GM21786 (cell line): Measurements from ENCODE around the gene FAM53A.
"Not testable (repeated sequence)": the region's sequence is repeated elsewhere in the genome, so short reads cannot be mapped to it uniquely, and the experiment has no call there.

Experiments used
- ATAC-seq: cut with Tn5 transposase; IDR thresholded peaks from one replicate; pipeline ENCODE4 v1.9.1; 2021; ENCODE audit not compliant: unreplicated experiment

Gene FAM53A

DNA sequence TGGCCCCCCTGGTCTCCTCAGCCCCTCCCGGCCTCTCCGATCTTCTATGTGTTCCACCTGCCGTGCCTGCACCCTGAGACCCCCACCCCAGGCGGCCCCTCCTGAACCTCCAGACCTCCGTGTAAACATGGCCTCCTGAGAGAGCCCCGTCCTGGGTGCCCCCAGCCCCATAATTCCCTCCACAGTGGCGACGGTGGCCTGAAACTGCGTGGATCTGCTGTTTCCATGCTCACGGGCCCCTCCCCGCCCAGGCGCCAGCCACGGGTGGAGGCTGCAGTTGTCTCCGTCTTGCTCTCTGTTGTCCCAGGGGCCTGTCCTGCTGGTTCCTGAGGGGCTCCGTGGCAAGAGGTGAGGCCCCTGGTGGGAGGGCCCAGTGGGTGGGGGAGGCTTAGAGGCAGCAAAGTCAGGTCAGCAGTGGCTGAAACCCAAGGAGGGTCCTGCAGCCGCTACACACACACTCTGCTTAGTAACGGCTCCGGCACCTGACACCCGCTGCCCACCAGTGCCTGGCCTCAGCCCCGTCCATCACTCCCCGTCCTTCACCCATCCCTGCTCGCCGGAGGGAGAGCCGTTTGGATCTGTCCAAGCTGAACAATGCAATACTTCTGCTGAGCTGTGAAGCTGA lies 75.8 kb downstream of the FAM53A start:
- no peak for ATAC-seq

DNA sequence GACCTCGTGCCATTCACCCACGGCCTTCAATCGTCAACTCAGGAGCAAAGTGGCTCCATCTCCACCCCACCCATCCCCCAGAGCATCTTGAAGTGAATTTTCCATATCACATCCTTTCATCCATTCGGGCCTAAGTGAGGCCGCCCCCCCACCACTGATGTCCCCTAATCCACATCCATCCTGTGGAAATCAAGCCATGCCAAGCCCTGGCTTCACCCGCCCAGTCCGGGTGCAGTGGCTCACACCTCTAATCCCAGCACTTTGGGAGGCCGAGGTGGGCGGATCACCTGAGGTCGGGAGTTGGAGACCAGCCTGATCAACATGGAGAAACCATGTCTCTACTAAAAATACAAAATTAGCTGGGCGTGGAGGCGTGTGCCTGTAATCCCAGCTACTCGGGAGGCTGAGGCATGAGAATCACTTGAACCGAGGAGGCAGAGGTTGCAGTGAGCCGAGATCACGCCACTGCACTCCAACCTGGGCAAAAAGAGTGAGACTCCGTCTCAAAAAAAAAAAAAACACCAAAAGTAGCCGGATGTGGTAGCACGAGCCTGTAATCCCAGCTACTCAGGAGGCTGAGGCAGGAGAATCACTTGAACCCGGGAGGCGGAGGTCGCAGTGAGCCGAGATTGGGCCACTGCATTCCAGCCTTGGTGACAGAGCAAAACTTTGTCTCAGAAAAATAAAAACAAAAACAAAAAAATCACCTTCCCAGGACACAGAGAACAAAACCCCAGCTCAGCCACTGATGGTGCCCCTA lies 76.5 kb downstream of the FAM53A start:
- ATAC-seq, result not testable (repeated sequence)

DNA sequence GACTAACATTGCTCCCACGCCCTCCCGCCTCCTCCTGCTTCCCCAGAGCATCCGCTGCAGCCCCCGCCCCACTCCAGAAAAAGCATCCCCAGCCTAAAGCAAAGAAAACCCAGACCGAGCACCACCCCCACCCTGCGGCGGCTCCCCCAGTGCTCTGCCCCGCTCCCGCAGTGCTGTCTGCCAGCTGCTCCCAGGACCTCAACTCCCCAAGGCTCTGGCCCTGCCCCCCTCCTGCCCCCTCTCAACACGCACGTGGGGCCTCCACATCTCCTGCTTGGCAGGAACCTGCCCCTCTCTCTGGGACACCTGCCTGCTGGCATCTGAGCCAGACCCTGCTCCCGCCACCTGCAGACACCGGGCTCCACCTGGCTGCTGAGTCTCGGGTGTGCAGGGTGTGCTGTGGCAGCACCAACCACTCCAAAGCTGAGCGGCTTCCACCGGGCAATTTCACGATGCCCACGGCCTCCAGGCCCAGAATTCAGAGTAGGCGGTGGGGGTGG lies 79.4 kb downstream of the FAM53A start:
- ATAC-seq, result no peak

DNA sequence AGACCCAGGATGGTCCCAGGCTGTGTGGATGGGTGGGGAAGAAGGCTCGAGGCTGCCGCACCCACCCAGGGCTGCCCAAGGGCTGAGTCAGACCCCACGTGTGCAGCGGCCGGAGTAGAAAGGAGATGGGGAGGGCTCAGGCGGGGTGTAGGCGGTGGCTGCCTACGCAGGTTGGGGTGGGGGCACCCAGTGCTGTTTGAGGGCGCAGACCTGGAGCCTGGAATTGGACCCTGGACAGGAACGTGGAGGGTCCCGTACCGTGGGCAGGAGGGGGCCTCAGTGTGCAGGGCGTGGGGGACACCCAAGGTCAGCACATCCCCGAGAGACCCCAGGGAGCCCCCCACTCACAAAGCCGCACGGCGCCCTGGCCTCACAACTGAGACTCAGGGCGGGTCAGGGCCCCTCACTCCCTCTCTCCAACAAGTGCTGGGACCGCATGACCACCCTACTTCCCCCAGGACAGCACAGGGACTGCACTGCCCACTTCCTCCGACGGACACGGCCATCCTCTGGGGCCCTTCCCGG lies 79.9 kb downstream of the FAM53A start:
- no peak for ATAC-seq

DNA sequence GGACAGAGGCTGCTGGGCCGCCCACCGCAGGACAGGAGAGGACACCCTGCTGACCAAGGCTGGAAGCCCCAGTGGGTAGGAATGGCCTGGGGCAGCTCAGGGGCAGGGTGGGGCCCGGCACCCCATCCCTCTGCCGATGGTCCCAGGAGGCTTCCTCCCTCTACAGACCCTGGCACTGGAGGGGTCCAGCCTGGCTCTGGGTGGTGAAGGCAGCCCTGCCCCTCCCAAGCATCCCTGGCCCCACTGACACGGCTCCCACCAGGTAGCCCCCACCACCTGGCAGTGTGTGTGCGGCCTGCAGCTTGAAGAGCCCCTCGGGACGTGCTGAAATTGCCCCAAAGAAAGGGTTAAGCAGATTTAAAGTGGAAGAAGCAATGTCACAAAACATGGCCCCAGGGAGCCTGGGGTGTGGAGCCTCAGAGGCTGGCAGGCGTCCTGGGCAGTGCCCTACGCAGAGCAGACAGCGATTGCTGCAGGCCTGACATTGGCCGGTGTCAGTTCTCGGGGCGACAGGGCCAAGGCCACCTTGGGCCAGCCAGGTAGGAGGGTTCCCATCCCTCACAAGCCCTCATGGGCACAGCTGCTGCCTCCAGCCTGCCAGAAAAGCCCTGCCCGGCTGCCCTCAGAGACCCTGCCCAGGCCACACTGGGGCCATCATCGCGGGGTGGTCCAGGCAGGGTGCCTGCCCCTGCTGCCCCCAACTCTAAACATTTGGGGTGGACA lies 80.5 kb downstream of the FAM53A start:
- no peak for ATAC-seq

DNA sequence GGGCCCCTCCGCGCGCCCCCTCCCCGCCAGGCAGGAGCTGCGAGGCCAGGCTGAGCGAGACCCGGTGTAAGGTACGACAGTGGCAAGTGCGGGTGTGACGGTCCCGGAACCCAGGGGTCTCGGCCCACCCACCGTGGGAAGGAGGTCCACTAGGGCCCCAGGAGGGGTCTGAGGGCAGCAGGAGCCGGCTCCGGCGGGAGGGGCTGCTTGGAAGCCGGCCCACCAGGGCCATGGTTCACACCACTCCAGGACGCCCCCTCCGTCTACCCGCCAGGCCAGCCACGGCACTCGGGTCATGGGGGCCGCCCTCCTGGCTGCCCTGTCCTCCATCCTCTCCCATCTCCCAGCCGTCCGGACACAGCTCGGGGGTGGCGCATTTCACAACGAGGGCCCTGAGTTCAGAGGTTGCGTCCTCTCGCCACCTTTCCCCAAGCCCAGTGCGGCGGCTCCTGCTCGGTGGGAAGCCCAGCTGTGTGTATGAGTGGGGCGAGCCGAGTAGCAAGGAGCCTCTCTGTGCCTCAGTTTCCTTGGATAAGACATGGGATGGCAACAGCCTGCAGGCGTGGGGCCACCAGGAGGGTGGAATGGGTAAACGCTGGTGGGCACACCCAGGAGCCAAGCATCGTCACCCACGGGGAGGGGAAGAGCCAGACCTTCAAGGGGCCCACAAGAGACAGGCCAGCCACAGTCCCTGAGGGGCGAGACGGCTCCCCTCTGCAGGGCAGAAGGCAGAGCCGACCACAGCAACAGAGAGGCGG lies 81.3 kb downstream of the FAM53A start:
- no peak for ATAC-seq

DNA sequence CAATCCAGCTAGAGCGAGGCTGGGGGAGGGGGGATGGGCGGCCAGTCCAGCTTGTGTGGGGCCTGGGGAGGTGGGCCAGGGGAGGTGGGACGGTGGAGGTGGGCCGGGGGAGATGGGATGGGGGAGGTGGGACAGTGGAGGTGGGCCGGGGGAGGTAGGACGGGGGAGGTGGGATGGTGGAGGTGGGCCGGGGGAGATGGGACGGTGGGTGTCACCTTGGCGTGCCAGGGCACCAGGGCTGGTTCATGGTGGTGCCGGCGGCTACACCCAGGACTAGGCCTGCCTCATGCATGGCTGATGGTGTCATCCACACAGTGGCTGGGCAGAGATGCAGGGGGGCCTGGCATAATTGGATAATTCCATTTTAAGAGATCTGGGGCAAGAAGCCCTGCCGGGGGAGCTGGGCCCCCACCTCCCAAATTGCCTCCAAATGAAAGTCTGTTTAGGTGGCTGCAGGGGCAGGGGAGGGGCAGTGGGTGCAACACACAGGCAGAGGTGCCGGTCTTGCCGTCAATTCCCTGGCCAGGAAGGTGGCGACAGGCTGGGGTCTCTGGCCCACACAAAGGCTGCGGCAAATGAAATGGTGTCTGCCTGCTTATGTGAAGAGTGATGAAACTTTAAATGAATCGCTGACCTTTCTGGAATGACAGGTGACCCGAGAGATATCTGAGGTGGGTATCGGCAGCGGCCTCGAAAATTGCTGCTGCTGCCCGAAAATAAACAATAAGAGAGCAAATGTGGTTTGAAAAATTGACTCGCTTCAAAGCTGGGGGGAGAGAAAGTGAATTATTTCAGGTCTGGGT lies 82.1 kb downstream of the FAM53A start:
- ATAC-seq, result no peak

DNA sequence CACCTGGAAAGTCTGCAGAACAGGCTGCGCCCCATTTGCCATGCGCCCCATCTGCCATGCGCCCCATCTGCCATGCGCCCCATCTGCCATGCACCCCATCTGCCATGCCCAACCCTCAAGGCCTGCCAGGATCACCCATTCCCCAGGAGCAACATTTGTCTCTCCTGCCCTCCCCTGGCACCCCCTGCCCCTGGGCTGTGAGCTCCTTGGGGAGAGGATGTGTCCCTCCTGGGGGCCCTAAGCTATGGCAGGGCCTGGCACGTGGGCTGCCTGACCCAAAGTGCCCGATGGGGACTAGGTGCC lies 82.6 kb downstream of the FAM53A start:
- no peak for ATAC-seq

DNA sequence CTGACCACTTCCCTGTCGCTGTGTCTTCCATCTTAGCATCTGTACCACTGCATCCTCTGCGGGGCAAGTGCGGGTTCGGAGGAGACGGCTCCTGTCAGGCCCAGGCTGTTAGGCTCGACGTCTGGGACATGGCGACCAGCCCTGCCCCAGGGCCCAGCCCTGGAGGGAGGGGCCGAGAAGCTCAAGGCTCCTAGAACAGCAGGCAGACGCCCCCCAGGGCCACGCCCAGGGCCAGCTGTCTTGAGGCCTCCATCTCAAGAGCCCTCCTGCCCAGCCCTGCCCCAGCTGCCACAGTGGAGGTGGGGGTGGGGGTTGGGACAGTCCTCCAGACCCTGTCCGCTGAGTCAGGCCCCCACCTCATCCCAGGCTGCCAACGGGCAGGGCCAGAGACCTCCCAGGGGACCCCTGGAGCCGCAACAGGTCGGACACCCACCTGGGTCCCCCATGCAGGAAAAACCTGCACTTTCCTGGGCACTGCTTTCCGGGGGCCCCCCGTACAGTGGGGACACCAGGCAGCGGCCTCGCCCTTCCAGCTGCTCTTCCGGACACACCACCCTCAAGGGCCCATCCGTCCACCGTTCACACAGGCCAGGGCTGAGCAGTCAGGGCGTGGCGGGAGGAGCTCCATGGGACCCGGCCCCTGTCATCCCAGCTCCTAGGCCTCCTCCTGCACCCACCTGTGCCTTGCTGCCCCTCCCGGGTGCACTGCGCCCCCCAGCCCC lies 83.1 kb downstream of the FAM53A start:
- ATAC-seq, result no peak

DNA sequence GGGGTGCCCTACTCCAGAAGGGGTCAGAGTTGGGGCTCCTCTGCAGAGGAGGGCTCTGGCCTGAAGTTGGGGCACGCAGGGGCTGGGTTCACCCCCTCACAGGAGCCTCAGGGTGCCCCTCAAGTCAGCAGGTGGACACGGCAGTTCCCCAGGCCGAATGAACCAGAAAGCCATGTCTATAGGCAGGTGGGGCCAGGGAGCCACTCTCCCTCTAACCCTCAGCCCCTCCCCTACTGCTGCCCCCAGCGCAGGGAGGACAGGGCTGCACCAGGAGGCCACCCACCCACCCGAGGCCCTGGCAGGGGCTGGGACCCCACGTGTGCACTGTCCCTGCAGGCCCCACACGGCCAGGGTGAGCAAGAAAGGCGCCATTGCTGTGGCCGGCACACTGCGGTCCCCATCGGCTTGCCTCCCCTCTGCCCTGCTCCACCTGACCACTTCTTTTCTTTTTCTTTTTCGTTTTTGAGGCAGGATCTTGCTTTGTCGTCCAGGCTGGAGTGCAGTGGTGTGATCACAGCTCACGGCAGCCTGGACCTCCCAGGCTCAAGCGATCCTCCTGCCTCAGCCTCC lies 83.8 kb downstream of the FAM53A start:
- no peak for ATAC-seq

DNA sequence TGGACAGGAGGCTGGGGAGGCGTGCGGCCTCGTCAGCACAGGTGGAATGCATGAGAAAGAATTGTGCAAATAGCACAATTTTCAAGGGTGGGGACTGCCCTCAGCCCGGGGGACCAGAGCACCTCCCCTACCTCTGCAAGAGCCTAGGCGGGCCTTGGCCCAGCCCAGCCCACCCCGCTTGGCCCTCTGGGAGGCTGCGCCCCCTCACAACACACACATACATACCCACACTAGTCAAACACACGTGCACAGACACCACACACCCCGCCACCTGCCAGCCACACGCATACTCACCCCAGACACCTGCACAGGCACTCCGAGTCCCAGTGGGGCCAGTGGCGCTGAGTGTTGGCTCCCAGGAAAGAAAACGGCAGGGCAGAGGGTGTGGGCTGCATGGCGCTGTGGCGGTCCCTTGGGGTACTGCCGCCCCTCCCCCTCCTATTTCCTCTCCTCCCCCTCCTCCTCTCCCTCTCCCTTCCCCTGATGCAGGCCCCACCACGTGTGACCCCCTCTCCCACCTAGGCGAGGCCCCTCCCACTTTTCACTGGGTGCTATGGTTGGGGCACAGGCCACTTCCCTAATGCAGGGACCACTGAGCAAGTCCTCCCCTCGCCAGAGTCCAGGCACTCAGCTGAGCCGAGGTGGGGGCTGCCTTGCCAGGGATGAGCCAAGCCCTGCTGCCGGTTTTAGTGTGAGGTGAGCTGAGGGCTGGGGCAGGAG lies 84.5 kb downstream of the FAM53A start:
- ATAC-seq, result no peak

DNA sequence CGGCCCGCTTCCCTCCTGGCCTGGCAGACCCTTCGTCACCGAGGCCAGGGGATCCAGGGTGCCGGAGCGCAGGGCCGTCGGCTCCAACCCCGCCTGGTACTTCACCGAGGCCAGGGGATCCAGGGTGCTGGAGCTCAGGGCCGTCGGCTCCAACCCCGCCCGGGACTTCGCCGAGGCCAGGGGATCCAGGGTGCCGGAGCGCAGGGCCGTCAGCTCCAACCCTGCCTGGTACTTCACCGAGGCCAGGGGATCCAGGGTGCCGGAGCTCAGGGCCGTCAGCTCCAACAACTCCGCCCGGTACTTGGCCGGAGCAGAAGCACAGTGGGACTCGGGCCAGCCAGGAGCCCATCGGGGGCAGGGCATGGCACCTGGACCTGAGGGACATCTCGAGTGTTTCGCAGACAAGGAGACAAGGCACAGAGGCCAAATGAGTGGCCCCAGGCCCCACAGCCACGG lies 85.1 kb downstream of the FAM53A start:
- no peak for ATAC-seq

DNA sequence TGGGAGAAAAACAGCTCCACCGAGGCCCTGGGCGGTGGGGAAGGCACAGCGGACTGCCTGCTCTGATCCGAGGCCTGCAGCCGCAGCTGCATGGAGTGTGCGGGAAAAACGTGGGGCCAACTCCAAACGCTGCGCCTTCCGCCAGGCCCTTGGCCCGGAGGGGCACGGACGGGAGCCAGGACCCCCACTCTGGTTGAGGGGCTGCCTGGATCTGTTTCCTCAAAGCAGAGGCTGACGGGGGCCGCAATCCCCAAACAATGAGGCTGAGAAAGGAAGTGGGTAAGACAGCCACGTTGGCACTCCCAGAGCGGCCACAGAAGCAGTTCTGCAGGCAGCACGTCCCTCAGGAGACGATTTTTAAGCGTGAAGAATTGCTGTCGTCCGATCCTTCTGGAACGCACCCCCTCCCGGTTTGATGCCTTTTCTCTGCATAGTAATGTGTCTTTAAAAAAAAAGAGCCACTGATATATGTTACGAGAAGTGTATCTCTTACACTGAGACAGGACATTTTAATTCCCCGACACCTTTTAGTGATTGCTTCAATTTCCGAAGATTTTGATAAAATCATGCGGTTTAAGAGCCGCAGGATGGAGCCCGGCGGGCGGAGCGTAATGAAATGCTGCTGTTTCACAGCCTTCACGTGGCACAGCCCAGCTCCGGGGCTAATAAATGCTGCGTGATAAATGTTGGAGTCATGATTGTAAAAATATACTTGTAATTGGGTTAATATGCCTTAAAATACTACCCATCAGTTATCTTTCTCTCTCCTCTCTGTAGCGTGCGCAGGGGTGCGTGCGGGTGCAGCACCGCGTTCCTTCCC lies 85.7 kb downstream of the FAM53A start:
- ATAC-seq, result no peak

DNA sequence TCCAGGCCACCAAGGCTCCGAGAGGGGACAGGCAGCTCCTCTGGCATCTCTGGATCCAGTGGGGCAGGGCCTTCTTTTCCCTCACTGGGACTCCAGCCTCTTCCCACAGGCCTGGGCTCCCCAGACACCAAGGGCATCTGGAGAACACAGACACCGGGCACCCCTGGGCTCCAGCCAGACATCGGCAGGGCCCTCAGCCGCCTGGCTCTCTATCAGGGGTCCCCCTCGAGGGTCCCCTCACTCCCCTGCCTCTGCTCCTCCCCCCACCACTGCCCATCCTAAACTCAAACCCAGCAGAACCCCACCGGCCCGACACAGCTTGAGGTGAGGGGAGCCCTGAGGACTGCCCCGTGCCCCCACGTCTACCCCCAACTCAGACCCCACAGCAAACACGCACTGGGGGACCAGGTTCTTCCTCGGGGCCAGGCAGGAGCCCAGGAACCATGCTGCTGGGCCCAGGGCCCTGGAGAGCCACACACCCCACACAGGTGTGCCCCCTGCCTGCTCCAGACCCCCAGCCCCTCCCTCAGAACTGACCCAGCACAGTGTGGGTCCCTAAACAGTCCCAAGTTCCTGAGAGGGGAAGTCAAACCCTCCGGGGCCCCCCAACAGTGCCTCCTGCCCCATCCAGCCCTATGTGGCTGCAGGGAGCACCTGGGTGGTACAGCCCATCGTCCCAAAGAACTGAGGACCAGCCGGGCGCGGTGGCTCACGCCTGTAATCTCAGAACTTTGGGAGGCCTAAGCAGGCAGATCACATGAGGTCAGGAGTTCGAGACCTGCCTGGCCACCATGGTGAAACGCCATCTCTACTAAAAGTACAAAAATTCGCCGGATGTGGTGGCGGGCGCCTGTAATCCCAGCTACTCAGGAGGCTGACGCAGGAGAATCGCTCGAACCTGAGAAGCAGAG lies 86.8 kb downstream of the FAM53A start:
- ATAC-seq, result no peak

DNA sequence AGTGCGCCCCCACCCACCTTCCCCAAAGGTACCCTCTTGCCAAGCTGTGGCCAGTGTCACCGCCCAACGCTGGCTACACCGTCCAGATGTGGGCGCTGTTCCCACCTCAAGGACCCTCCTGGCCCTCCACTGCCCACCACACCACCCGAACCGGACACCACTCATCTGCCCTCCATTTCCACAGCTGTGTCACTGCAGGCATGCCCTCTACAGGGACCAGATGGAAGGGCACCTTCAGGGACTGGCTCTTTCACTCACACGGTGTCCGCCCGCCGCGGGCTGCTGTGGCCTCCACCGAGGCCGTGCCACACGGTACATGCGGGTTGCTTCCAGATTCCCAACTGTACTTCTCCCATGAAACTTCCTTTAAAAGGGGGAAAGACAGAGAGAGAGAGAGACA lies 87.7 kb downstream of the FAM53A start:
- no peak for ATAC-seq

DNA sequence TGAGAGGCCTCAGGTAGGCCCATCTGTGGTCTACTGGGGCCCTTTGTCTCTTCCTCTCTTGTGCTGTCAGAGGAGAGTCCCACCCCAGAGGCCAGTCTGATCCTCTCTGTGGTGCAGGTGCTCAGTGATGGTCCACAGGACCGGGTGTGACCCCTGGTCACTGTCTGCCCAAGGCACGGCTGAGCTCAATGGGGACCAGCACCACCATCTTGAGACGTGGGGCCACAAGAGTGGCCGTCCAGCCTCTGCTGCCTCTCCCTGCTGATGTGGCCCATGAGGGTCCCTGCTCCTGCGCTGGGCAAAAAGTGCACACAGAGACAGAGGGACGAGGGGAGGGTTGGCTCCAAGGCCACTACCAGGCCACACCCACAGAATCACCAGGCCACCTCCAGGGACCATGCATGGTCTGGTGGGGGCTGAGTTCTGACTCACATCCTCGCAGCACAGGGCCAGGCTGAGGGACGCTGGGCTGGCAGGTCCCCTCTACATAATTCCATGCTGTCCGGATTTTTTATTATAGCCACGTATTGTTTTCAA lies 88.3 kb downstream of the FAM53A start:
- no peak for ATAC-seq
